NCI-H345 (cell line): ENCODE measurements around the gene KDM3B.

Experiments
- DNase-seq: peaks from one replicate; lab custom pipeline; 2025; lab: John Stamatoyannopoulos, UW

The KDM3B gene

GRCh38 chr5:138346889-138347288 is 5.6 kb upstream of the KDM3B start:
- no peak for DNase-seq

- no peak for DNase-seq
Observed at GRCh38 chr5:138349852-138350562, 2.5 kb upstream of the KDM3B start.

GRCh38 chr5:138350563-138350890 is 2.0 kb upstream of the KDM3B start:
- no peak for DNase-seq

GRCh38 chr5:138351056-138351455 is 1.4 kb upstream of the KDM3B start:
- no peak for DNase-seq

- DNase-seq: no peak
Observed at GRCh38 chr5:138351517-138351916, 968 bp upstream of the KDM3B start.

GRCh38 chr5:138352722-138353559 is 456 bp downstream of the KDM3B start:
- DNase-seq: peak; percentile 64

- no peak for DNase-seq
Observed at GRCh38 chr5:138353560-138354080, 1.1 kb downstream of the KDM3B start.

- DNase-seq: no peak
Observed at GRCh38 chr5:138354387-138354786, 1.9 kb downstream of the KDM3B start.

- DNase-seq: no peak
Observed at GRCh38 chr5:138354926-138355378, 2.5 kb downstream of the KDM3B start.

- DNase-seq: no peak
Observed at GRCh38 chr5:138359621-138360020, 7.1 kb downstream of the KDM3B start.

GRCh38 chr5:138360941-138361452 is 8.5 kb downstream of the KDM3B start:
- DNase-seq: no peak

- no peak for DNase-seq
Observed at GRCh38 chr5:138364576-138364975, 12.1 kb downstream of the KDM3B start.

GRCh38 chr5:138366632-138367382 is 14.3 kb downstream of the KDM3B start:
- DNase-seq: no peak

GRCh38 chr5:138369261-138369660 is 16.8 kb downstream of the KDM3B start:
- DNase-seq: no peak

GRCh38 chr5:138369706-138370105 is 17.2 kb downstream of the KDM3B start:
- no peak for DNase-seq

- no peak for DNase-seq
Observed at GRCh38 chr5:138370537-138370936, 18.1 kb downstream of the KDM3B start.

GRCh38 chr5:138371454-138371853 is 19.0 kb downstream of the KDM3B start:
- no peak for DNase-seq

- no peak for DNase-seq
Observed at GRCh38 chr5:138372225-138372624, 19.7 kb downstream of the KDM3B start.

GRCh38 chr5:138372653-138373052 is 20.2 kb downstream of the KDM3B start:
- no peak for DNase-seq

- no peak for DNase-seq
Observed at GRCh38 chr5:138382347-138382746, 29.9 kb downstream of the KDM3B start.

GRCh38 chr5:138385660-138386059 is 33.2 kb downstream of the KDM3B start:
- no peak for DNase-seq

- DNase-seq: no peak
Observed at GRCh38 chr5:138386290-138386689, 33.8 kb downstream of the KDM3B start.
